Body of pancreas (tissue), 4 donors: Measurements from ENCODE around the gene LDLRAD4. TPM values are rescaled to one million over a fixed set of nuclear protein-coding genes. Genes with fewer than 3 reads are reported as not detected.

ENCODE experiments used
- ATAC-seq: fragments of 150-250 bp; one replicate; pipeline ENCODE4 v1.9.1; 2016
- DNase-seq, 4 donors: peaks; one replicate each; pipeline ENCODE4 v3.0.0-alpha.2; 2019
- H3K27ac ChIP-seq, 4 donors: fragments of 200-600 bp; sonication (generic); 1 replicate in 3 of 4; 2 replicates in 1 of 4; pipeline versions ENCODE4 v1.5.1 to v1.6.1; 2016 to 2019; ENCODE audit warnings: mild to moderate bottlenecking in 1 of 4, mixed read lengths in 1 of 4, moderate library complexity in 1 of 4
- H3K27me3 ChIP-seq, 2 donors: fragments of 200-600 bp; sonication (generic); one replicate each; pipeline ENCODE4 v1.6.0; 2016; ENCODE audit warnings: mild to moderate bottlenecking in 1 of 2
- H3K36me3 ChIP-seq, 2 donors: fragments of 200-600 bp; sonication (generic); replicated peaks in 1 of 2; 2 replicates each; pipeline ENCODE4 v1.5.1; 2016; ENCODE audit warnings: low read depth in 2 of 2; ENCODE audit not compliant: insufficient read depth in 1 of 2
- H3K4me1 ChIP-seq: fragments of 200-600 bp; sonication (generic); one replicate; pipeline ENCODE4 v1.6.0; 2016
- H3K4me3 ChIP-seq, 2 donors: fragments of 200-600 bp; sonication (generic); 1 replicate in 1 of 2; 2 replicates in 1 of 2; pipeline ENCODE4 v1.5.1; 2016 to 2019
- H3K9me3 ChIP-seq, 3 donors: fragments of 200-600 bp; sonication (generic); 1 replicate in 2 of 3; 2 replicates in 1 of 3; pipeline ENCODE4 v1.5.1; 2016
- CTCF ChIP-seq, 7 experiments: fragments of 450-650 bp in 4 of 7; fragments of 200-600 bp in 3 of 7; sonication (generic) in 3 of 7; IDR thresholded peaks; one replicate each; pipeline ENCODE4 v1.5.1; 2016 to 2019; ENCODE audit warnings: antibody characterized with exemption in 7 of 7
- POLR2A ChIP-seq, 3 donors: fragments of 450-650 bp; IDR thresholded peaks; one replicate each; pipeline ENCODE4 v1.6.1; 2016; ENCODE audit warnings: antibody characterized with exemption in 3 of 3, mild to moderate bottlenecking in 2 of 3
- WGBS, 2 donors: methylation state at CpG; one replicate each; pipeline ENCODE4 v1.1.5; 2017; 5-methylcytosine and 5-hydroxymethylcytosine counted together
- intact Hi-C: fragments of 100-400 bp; cut with DNase I; formaldehyde crosslinking; loops from one replicate; pipeline ENCODE4 v1.15.1; 2023
- total RNA-seq, 2 donors: library from RNA; depleted of rRNA; stranded (reverse); fragments of >200 nt; gene quantifications; one replicate each; pipeline ENCODE4 v1.1.0, GENCODE V29; 2016

LDLRAD4 gene
- total RNA-seq, 2 donors from 2014 or later = 8.6 to 35.9 TPM

- no peaks in the 10 kb centered on the region for H3K27me3 ChIP-seq
- TF ChIP-seq POLR2A (IDR thresholded peaks at IDR 0.05) = no peak
- no peak for TF ChIP-seq CTCF (IDR thresholded peaks at IDR 0.05)
- 81 to 86% methylated on average over 10 of the region's 10 CpGs for WGBS, 2 donors
- intact Hi-C loops = no loop called here
- no peaks in the 10 kb centered on the region for H3K9me3 ChIP-seq
- no peak overlapping the region for H3K4me3 ChIP-seq
- no peak overlapping the region for H3K27ac ChIP-seq
- H3K36me3 ChIP-seq = no peaks in the 10 kb centered on the region
- DNase-seq (no peak), ATAC-seq (no peak)
- no peaks in the 10 kb centered on the region for H3K4me1 ChIP-seq
These were observed 421.8 kb downstream of the LDLRAD4 start for GRCh38 chr18:13640266-13640860.

- ATAC-seq = peak; percentile 58
- no peaks in the 10 kb centered on the region for H3K4me1 ChIP-seq
- peak overlapping the region in 2 of 4 donors; percentile 17 to 28 for H3K27ac ChIP-seq
- intact Hi-C loops = no loop called here
- H3K27me3 ChIP-seq = no peaks in the 10 kb centered on the region
- WGBS, 2 donors = 22 to 40% methylated on average over 27 to 77 of the region's 84 CpGs
- peak in 2 of 4 donors; percentile 12 to 22 for DNase-seq
- H3K36me3 ChIP-seq = no peaks in the 10 kb centered on the region
- TF ChIP-seq POLR2A (IDR thresholded peaks at IDR 0.05) (no peak), CTCF (IDR thresholded peaks at IDR 0.05) (no peak)
- no peaks in the 10 kb centered on the region for H3K9me3 ChIP-seq
- H3K4me3 ChIP-seq = no peak overlapping the region
These were observed 423.2 kb downstream of the LDLRAD4 start for GRCh38 chr18:13641551-13642439.

- ATAC-seq (no peak), DNase-seq (no peak)
- Histone ChIP-seq H3K36me3 (no peaks in the 10 kb centered on the region), H3K27ac (peak overlapping the region in 2 of 4 donors; percentile 17 to 28), H3K27me3 (no peaks in the 10 kb centered on the region), H3K4me1 (no peaks in the 10 kb centered on the region), H3K9me3 (no peaks in the 10 kb centered on the region), H3K4me3 (no peak overlapping the region)
- TF ChIP-seq POLR2A (IDR thresholded peaks at IDR 0.05) (no peak), CTCF (IDR thresholded peaks at IDR 0.05) (no peak)
- intact Hi-C loops = no loop called here
- WGBS, 2 donors = 80 to 90% methylated on average over 7 to 15 of the region's 15 CpGs
These were observed 423.9 kb downstream of the LDLRAD4 start for GRCh38 chr18:13642440-13642827.

DNA sequence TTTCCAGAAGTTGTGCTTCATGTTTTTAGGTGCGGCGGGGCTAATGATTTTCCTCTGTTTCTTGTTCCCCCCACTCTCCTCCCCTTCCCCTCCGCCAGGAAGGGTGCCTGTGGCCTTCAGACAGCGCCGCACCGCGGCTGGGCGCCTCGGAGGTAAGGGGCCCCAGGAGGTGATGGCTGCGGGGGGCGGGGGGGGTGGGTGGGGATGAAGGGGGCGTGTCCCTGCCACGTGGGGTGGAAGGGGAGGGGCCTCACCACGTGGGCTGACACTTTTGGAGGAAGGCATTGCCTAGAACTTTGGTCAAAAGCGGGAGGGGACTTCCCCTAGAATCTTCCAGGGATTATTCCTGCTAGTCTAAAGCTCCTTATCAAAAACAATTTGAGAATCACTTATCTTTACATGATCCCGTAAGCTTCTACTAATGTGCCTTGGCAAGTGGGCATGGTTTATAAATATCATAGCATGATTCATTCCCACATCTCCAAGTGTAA is 424.7 kb downstream of the LDLRAD4 start:
- no peaks in the 10 kb centered on the region for H3K27me3 ChIP-seq
- 76 to 80% methylated on average over 16 of the region's 16 CpGs for WGBS, 2 donors
- DNase-seq (no peak), ATAC-seq (no peak)
- H3K4me1 ChIP-seq = no peaks in the 10 kb centered on the region
- no peak overlapping the region for H3K27ac ChIP-seq
- H3K4me3 ChIP-seq = no peak overlapping the region
- no peaks in the 10 kb centered on the region for H3K9me3 ChIP-seq
- TF ChIP-seq CTCF (IDR thresholded peaks at IDR 0.05) (no peak), POLR2A (IDR thresholded peaks at IDR 0.05) (no peak)
- intact Hi-C loops = no loop called here
- no peaks in the 10 kb centered on the region for H3K36me3 ChIP-seq
